GM19324 (cell line): Measurements from ENCODE around the gene PTTG2.

Experiments
- ATAC-seq: cut with Tn5 transposase; IDR thresholded peaks from one replicate; pipeline ENCODE4 v1.9.1; 2021; ENCODE audit warnings: mild to moderate bottlenecking, moderate library complexity; ENCODE audit not compliant: unreplicated experiment, low FRiP score

PTTG2 gene

DNA sequence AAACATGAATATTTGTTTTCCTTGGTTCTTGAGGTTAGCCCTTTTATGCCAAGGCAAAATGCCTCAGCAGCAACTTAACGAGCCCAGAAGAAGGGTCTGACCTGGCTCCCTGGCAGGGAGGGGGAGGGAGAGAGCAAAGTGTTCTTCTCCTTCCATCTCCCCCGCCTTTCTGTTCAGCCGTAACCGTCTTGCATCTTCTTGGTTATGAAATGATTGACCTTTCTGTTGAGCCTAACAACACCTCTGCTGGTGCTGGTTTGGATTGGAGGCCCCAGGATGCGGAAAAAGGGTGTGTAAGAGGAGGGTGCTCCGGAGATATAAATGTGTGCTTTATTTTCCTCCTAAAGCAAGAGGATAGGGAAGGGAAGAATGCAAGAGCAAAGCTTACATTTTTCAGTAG lies 44.7 kb downstream of the PTTG2 start:
- ATAC-seq = no peak

DNA sequence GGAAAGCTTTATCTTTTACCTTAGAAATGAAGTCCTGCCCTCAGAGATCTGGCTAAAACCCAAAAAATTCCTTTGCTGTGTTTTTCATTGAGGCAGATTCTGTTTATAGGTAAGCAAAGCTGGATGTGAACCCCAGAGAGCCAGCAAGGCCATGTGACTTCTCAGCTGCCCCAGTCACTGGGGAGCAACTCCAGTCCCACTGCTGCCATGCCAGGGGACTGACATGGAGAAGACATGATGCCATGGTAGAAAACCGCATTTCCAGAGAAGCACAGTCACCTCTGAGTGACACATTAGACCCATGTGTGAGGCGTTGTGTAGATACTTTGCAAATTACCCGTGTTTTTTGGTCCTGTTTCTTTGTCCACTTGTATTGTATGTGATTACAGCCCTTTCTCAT lies 45.4 kb downstream of the PTTG2 start:
- ATAC-seq = no peak

DNA sequence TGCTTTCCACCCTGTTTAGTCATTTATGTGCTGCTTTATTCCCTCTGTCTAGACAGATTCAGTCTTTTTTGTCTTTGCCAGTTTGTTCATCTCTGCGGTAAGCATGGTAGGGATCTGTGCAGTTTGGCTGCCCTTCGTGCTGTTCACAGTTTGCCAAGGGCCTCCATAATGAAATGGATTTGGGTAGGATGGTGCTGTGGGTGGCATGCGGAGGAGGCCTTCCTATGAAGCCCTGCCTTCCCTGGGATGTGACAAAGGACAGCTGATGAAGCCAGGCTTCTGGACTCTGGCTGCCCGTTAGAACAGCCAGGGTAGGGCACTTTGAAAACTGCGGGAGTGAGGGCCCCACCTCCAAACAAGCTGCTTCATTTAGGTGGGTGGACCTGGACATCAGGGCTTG lies 47.4 kb downstream of the PTTG2 start:
- no peak for ATAC-seq

DNA sequence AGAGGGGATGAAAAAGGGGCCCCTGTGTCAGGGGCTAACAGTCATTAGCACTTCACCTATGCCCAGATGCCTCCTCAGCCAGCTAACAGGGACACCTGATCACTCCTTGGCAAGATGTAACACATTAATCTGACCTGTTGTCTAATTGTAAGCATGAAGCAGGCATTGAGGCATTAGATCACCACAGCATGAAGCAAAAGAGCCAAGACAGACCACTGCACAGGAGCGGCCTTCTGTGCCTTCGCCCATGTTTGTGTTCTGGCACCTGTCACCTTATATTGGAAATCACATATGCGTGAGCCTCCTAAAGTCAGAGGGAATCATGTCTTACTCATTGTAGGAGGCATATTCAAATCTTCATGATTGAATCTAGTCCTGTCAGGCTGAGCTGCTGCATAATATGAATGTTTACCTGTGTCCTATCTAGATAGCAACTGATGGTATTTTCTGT lies 48.4 kb downstream of the PTTG2 start:
- no peak for ATAC-seq

DNA sequence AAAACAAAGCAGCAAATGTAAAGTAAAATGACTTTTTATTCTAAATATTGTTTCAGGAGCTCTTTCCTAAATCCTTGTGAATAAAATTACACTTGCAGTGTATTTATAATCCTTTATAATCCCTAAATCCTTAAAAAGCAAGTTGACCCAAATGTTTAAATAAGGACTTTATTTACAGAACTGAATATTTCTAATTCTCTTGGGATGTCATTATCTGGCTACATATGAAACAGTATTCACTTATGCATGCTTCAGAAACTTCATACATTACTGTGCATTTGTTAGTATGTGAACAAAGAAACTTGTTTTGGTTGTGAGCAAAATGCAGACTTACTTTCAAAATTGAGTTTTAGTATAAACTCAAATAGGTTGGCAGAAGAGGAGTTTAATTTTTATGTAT lies 49.2 kb downstream of the PTTG2 start:
- no peak for ATAC-seq

DNA sequence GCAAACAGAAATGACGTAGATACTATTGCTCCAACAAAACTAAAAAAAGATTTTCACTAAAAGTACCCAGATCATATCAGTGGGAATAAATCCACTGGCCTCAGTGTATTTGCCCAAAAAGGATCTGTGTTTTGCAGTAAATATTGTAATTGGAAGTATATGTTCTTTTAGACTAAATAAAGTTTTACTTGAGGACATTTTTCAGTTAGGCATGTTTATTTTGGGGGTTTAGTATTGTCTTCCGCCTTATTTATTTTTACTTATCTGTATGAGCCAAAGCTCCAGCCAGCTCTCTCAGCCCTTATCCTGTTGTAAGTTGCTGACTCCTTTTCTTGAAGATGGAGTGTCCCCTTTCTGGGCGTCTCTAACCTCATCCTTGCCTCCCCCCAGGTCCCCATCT lies 49.8 kb downstream of the PTTG2 start:
- no peak for ATAC-seq
